ENCODE results near the gene FOXC1. TPM values are rescaled to one million over a fixed set of nuclear protein-coding genes. Genes with fewer than 3 reads are reported as not detected.

FOXC1 gene
- total RNA-seq, 2 donors from 2014 or later = 0.21 TPM; not detected in 1

GRCh38 chr6:1597924-1598323 lies 11.8 kb upstream of the FOXC1 start:
- no peak for DNase-seq
- H3K9me3 ChIP-seq (ENCODE audit: control insufficient read depth, low read length, poor library complexity, severe bottlenecking) = no peaks in the 10 kb centered on the region
- Mint-ChIP-seq H3K4me1 (peaks cover 9% of the 10 kb centered on the region), H3K36me3 (ENCODE audit: low read depth) (peaks cover 10% of the 10 kb centered on the region), H3K27ac (no peak overlapping the region), H3K4me3 (no peak overlapping the region), H3K27me3 (peaks cover 85% of the 10 kb centered on the region)
- ATAC-seq = no peak

GRCh38 chr6:1598433-1598832 lies 11.3 kb upstream of the FOXC1 start:
- DNase-seq (no peak), ATAC-seq (no peak)
- H3K27ac Mint-ChIP-seq = no peak overlapping the region
- peaks cover 9% of the 10 kb centered on the region for H3K4me1 Mint-ChIP-seq
- no peak overlapping the region for H3K4me3 Mint-ChIP-seq
- H3K36me3 Mint-ChIP-seq (ENCODE audit: low read depth) = peaks cover 10% of the 10 kb centered on the region
- peaks cover 85% of the 10 kb centered on the region for H3K27me3 Mint-ChIP-seq
- no peaks in the 10 kb centered on the region for H3K9me3 ChIP-seq (ENCODE audit: control insufficient read depth, low read length, poor library complexity, severe bottlenecking)

GRCh38 chr6:1598886-1599285 lies 10.8 kb upstream of the FOXC1 start:
- Mint-ChIP-seq H3K4me1 (peaks cover 9% of the 10 kb centered on the region), H3K27me3 (peaks cover 85% of the 10 kb centered on the region), H3K36me3 (ENCODE audit: low read depth) (peaks cover 10% of the 10 kb centered on the region), H3K4me3 (no peak overlapping the region), H3K27ac (no peak overlapping the region)
- no peak for ATAC-seq
- no peaks in the 10 kb centered on the region for H3K9me3 ChIP-seq (ENCODE audit: control insufficient read depth, low read length, poor library complexity, severe bottlenecking)
- DNase-seq = no peak

- Mint-ChIP-seq H3K27ac (no peak overlapping the region), H3K36me3 (ENCODE audit: low read depth) (peaks cover 10% of the 10 kb centered on the region), H3K4me1 (peaks cover 9% of the 10 kb centered on the region), H3K27me3 (peaks cover 82% of the 10 kb centered on the region), H3K4me3 (no peak overlapping the region)
- H3K9me3 ChIP-seq (ENCODE audit: control insufficient read depth, low read length, poor library complexity, severe bottlenecking) = no peaks in the 10 kb centered on the region
- DNase-seq (no peak), ATAC-seq (no peak)
These were observed 10.2 kb upstream of the FOXC1 start for GRCh38 chr6:1599469-1599868.

- DNase-seq (no peak), ATAC-seq (no peak)
- no peaks in the 10 kb centered on the region for H3K9me3 ChIP-seq (ENCODE audit: control insufficient read depth, low read length, poor library complexity, severe bottlenecking)
- no peak overlapping the region for H3K27ac Mint-ChIP-seq
- H3K4me1 Mint-ChIP-seq = peaks cover 9% of the 10 kb centered on the region
- peaks cover 77% of the 10 kb centered on the region for H3K27me3 Mint-ChIP-seq
- H3K4me3 Mint-ChIP-seq = no peak overlapping the region
- peaks cover 10% of the 10 kb centered on the region for H3K36me3 Mint-ChIP-seq (ENCODE audit: low read depth)
These were observed 9.5 kb upstream of the FOXC1 start for GRCh38 chr6:1600063-1600763.

- Mint-ChIP-seq H3K27ac (no peak overlapping the region), H3K27me3 (peaks cover 83% of the 10 kb centered on the region), H3K4me1 (peaks cover 13% of the 10 kb centered on the region), H3K4me3 (no peak overlapping the region), H3K36me3 (ENCODE audit: low read depth) (peaks cover 10% of the 10 kb centered on the region)
- ATAC-seq (no peak), DNase-seq (no peak)
- no peaks in the 10 kb centered on the region for H3K9me3 ChIP-seq (ENCODE audit: control insufficient read depth, low read length, poor library complexity, severe bottlenecking)
These were observed 9.0 kb upstream of the FOXC1 start for GRCh38 chr6:1600764-1601157.

- Mint-ChIP-seq H3K4me1 (peaks cover 14% of the 10 kb centered on the region), H3K27me3 (peaks cover 83% of the 10 kb centered on the region), H3K36me3 (ENCODE audit: low read depth) (peaks cover 10% of the 10 kb centered on the region), H3K4me3 (no peak overlapping the region), H3K27ac (no peak overlapping the region)
- DNase-seq (no peak), ATAC-seq (no peak)
- H3K9me3 ChIP-seq (ENCODE audit: control insufficient read depth, low read length, poor library complexity, severe bottlenecking) = no peaks in the 10 kb centered on the region
These were observed 8.3 kb upstream of the FOXC1 start for GRCh38 chr6:1601158-1602048.

GRCh38 chr6:1602049-1602713 lies 7.5 kb upstream of the FOXC1 start:
- H3K27me3 Mint-ChIP-seq = peaks cover 83% of the 10 kb centered on the region
- H3K4me3 Mint-ChIP-seq = no peak overlapping the region
- H3K27ac Mint-ChIP-seq = no peak overlapping the region
- ATAC-seq = no peak
- H3K36me3 Mint-ChIP-seq (ENCODE audit: low read depth) = peaks cover 11% of the 10 kb centered on the region
- H3K4me1 Mint-ChIP-seq = peaks cover 18% of the 10 kb centered on the region
- DNase-seq = no peak
- no peaks in the 10 kb centered on the region for H3K9me3 ChIP-seq (ENCODE audit: control insufficient read depth, low read length, poor library complexity, severe bottlenecking)

- Mint-ChIP-seq H3K27ac (no peak overlapping the region), H3K27me3 (peaks cover 83% of the 10 kb centered on the region), H3K4me1 (peaks cover 22% of the 10 kb centered on the region), H3K36me3 (ENCODE audit: low read depth) (peaks cover 12% of the 10 kb centered on the region), H3K4me3 (peak overlapping the region; percentile 33)
- no peak for DNase-seq
- no peaks in the 10 kb centered on the region for H3K9me3 ChIP-seq (ENCODE audit: control insufficient read depth, low read length, poor library complexity, severe bottlenecking)
- no peak for ATAC-seq
These were observed 6.0 kb upstream of the FOXC1 start for GRCh38 chr6:1603708-1604107.

GRCh38 chr6:1604158-1605003 lies 5.3 kb upstream of the FOXC1 start:
- H3K4me1 Mint-ChIP-seq = peaks cover 22% of the 10 kb centered on the region
- no peak overlapping the region for H3K27ac Mint-ChIP-seq
- peaks cover 12% of the 10 kb centered on the region for H3K36me3 Mint-ChIP-seq (ENCODE audit: low read depth)
- H3K9me3 ChIP-seq (ENCODE audit: control insufficient read depth, low read length, poor library complexity, severe bottlenecking) = no peaks in the 10 kb centered on the region
- H3K4me3 Mint-ChIP-seq = peak overlapping the region; percentile 33
- peaks cover 79% of the 10 kb centered on the region for H3K27me3 Mint-ChIP-seq
- peak; percentile 48 to 71 (median 70) for DNase-seq
- ATAC-seq = peak; percentile 81

GRCh38 chr6:1605004-1605892 lies 4.5 kb upstream of the FOXC1 start:
- DNase-seq = no peak
- ATAC-seq = peak; percentile 10
- H3K4me3 Mint-ChIP-seq = peak overlapping the region; percentile 77
- H3K4me1 Mint-ChIP-seq = peaks cover 22% of the 10 kb centered on the region
- H3K9me3 ChIP-seq (ENCODE audit: control insufficient read depth, low read length, poor library complexity, severe bottlenecking) = no peaks in the 10 kb centered on the region
- H3K36me3 Mint-ChIP-seq (ENCODE audit: low read depth) = peaks cover 10% of the 10 kb centered on the region
- peak overlapping the region; percentile 65 for H3K27ac Mint-ChIP-seq
- H3K27me3 Mint-ChIP-seq = peaks cover 70% of the 10 kb centered on the region

All from T-helper 17 cell (primary cell).